ENCODE measurements around the gene MRPL37. TPM values are rescaled to one million over a fixed set of nuclear protein-coding genes. Genes with fewer than 3 reads are reported as not detected.
A peak's percentile ranks its signal among the peaks of the same experiment; 100 is the strongest.
"Not testable (repeated sequence)": the region's sequence is repeated elsewhere in the genome, so short reads cannot be mapped to it uniquely, and the experiment has no call there.

The MRPL37 gene
- total RNA-seq, 1 experiment from 2014 or later: 142 TPM

GRCh38 chr1:54199151-54199764, 709 bp upstream of the MRPL37 start:
- Histone ChIP-seq H3K4me3 (peak overlapping the region; percentile 88), H3K36me3 (peaks cover 15% of the 10 kb centered on the region), H3K9me3 (no peaks in the 10 kb centered on the region), H3K27me3 (no peaks in the 10 kb centered on the region)
- DNase-seq: no peak

- no peaks in the 10 kb centered on the region for H3K9me3 ChIP-seq
- H3K36me3 ChIP-seq: peaks cover 28% of the 10 kb centered on the region
- no peaks in the 10 kb centered on the region for H3K27me3 ChIP-seq
- no peak for DNase-seq
- H3K4me3 ChIP-seq: peak overlapping the region; percentile 88
These were observed 591 bp downstream of the MRPL37 start for GRCh38 chr1:54200519-54200997.

DNA sequence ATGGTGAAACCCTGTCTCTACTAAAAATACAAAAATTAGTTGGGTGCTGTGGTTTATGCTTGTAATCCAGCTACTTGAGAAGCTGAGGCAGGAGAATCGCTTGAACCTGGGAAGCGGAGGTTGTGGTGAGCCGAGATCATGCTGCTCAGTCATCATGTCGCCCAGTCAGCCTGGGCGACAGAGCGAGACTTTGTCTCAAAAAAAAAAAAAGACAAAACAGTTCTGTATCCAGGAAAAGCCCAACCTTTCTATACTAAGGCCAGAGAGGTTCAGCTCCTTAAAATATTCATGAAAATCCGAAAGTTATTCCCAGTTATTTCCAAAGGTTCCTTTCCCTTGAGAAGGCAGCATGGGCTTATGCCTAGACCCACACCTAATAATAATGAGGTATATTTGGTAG, 4.2 kb downstream of the MRPL37 start:
- no peak overlapping the region for H3K4me3 ChIP-seq
- no peak for DNase-seq
- H3K36me3 ChIP-seq: peaks cover 51% of the 10 kb centered on the region
- no peaks in the 10 kb centered on the region for H3K27me3 ChIP-seq
- no peaks in the 10 kb centered on the region for H3K9me3 ChIP-seq

- Histone ChIP-seq H3K27me3 (no peaks in the 10 kb centered on the region), H3K36me3 (peaks cover 73% of the 10 kb centered on the region), H3K9me3 (no peaks in the 10 kb centered on the region), H3K4me3 (no peak overlapping the region)
- no peak for DNase-seq
These were observed 7.3 kb downstream of the MRPL37 start for GRCh38 chr1:54207287-54207686.

DNA sequence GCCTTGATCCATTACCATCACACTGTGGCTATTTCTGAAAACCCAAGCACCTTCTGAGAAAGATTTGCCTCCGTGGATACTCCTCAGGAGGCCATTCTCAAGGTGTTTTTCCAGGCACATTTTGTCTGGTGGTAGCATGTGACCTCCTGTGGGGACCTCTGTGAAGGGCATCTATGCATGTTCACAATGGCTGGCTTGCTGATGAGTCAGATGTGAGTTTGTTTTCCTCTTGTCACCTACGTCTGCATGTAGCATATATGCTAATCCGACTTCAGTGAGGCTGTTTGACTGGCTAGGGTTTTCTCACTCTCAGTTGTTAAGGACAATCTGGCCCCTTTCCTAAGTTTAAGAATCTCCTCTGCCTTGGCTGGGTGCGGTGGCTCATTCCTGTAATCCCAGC, 7.9 kb downstream of the MRPL37 start:
- H3K4me3 ChIP-seq, H3K27me3 ChIP-seq, H3K9me3 ChIP-seq, DNase-seq: not testable (repeated sequence)
- peaks cover 73% of the 10 kb centered on the region for H3K36me3 ChIP-seq

DNA sequence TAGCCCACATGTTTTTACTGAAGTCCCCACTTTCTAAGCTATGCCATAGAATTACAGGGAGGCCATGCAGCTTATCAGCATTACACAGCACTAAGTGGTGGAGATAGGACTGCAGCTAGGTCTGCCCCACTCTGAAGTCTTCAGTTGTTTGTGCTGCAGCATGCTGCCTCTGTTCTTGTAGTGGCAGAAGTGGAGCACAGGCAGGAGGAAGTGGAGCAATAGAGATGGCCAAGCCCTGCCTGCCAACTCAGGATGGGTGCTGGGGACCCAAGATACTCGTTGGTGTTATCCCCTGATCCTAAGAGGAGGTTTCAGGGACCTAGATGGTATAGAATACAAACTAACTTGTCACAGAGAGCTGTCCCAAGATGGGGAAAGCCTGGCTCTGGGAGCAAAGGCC, 12.9 kb downstream of the MRPL37 start:
- no peak for DNase-seq
- Histone ChIP-seq H3K9me3 (no peaks in the 10 kb centered on the region), H3K4me3 (no peak overlapping the region), H3K36me3 (peaks cover 74% of the 10 kb centered on the region), H3K27me3 (no peaks in the 10 kb centered on the region)

- H3K4me3 ChIP-seq: no peak overlapping the region
- no peaks in the 10 kb centered on the region for H3K9me3 ChIP-seq
- no peak for DNase-seq
- H3K27me3 ChIP-seq: no peaks in the 10 kb centered on the region
- peaks cover 72% of the 10 kb centered on the region for H3K36me3 ChIP-seq
These were observed 15.6 kb downstream of the MRPL37 start for GRCh38 chr1:54215523-54215922.

DNA sequence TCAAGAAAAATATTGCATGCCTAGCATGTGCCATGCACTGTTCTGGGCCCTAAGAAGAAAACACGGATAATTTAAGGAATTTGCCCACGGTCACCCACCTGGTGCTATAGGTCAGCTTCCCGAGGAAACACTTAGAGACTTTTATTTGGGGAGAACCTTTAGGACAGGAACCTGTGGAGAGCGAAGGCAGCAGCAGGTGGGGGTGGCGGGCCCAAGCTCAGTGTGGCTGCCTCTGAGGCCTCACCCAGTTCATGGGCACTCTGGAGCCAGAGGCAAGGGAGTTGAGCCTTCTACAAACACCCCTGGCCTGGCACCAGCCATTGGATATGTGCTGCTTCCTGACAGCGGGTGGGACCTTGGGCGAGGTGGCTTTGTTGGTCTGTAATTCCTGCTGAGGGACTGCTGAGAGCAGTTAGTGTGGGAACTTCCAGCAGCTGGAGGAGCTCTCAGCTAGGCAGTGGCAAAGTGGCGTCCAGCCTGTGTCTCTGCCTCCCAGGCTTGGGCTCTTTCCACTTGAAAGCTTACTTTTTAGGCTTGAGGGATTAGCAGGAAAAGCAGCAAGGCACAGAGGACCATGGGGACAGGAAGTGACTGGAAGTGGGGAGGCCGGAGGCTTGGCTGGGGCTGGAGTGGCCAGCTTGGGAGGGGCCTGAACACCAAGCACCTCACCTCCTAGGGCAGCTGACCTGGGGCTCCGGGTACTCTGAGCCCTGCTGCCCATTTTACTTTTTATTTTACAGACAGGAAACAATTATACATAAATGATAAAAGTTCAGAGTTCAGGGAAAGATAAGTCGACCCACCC, 19.1 kb downstream of the MRPL37 start:
- no peak for DNase-seq
- Histone ChIP-seq H3K9me3 (no peaks in the 10 kb centered on the region), H3K36me3 (peaks cover 48% of the 10 kb centered on the region)

GRCh38 chr1:54219688-54220003, 19.7 kb downstream of the MRPL37 start:
- Histone ChIP-seq H3K36me3 (peaks cover 43% of the 10 kb centered on the region), H3K9me3 (no peaks in the 10 kb centered on the region), H3K4me3 (no peak overlapping the region), H3K27me3 (no peaks in the 10 kb centered on the region)
- DNase-seq: no peak

More for the DNA sequence above, 19.1 kb downstream of the MRPL37 start:
- Histone ChIP-seq H3K27me3 (no peaks in the 10 kb centered on the region), H3K4me3 (no peak overlapping the region)

DNA sequence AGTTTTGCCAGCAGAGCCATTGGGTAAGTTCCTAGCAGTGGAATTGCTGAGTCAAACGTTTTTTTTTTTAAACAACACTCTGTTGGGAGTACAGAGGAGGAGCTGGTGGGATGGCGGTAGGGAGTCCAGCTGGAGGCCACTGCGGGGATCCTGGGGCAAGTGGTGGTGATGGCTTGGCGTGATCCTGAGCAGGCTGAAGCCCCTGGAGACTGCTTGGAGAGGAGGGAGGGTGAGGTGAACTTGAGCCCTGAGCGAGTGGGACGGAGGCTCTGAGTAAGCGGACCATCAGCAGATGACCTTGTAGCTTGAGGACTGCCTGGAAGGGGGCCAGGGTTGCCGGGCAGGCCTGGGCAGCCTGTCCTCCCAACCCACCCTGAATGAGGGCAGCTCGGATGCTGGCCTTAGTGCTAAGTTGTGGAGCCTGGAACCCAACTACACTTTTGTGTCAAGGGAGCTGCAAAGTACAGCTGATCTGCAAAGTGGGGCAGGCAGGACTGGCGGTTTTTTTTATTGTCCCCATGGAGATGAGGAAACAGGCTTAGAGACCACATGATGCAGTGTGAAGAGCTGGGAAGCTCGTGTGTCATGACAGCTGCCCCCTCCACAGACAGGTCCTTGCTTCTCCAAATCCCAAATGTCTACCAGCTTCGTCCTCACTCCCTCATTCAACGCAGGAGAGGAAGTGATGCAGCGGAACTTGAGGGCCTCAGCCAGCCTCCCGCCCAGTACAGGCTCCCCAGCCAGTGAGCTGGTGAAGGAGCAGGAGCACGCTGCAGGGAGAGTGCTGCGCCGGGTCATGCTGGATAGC, 20.2 kb downstream of the MRPL37 start:
- Histone ChIP-seq H3K27me3 (no peaks in the 10 kb centered on the region), H3K4me3 (no peak overlapping the region), H3K36me3 (peaks cover 39% of the 10 kb centered on the region), H3K9me3 (no peaks in the 10 kb centered on the region)
- DNase-seq: no peak

DNA sequence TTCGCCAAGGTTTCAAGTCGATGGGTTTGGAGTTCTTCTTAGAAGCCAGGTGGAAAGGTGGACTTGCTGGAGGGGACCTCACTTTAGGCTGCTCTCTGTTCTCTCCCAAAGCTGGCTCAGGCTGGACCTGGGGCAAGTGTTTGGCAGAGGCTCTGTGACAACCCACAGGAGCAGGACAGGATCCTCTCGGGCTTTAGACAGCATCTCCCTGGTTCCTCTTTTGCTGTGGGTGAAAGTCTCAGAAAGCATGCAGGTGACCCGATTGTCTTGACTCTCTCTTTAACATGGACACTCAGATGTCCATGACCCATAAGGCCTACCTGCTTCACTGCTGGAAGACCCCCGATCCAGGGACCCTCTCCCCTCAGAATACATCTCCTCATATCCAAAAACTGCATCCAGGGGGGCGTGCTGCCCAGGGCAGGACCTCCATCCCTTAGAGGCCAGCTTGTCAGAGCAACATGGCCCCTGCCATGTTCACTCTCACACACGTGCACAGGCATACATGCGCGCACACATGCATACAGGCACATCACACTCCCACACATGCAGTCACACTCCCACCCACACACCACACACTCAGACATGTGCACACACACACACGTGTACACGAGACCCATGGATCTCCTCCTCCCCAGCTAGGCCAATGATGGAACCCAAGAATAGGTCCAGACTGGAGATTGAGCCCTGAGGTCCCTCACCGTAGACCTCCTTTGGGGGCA, 21.3 kb downstream of the MRPL37 start:
- no peaks in the 10 kb centered on the region for H3K27me3 ChIP-seq
- H3K4me3 ChIP-seq: no peak overlapping the region
- H3K9me3 ChIP-seq: no peaks in the 10 kb centered on the region
- no peak for DNase-seq
- peaks cover 31% of the 10 kb centered on the region for H3K36me3 ChIP-seq

GRCh38 chr1:54221867-54222484, 22.0 kb downstream of the MRPL37 start:
- Histone ChIP-seq H3K4me3 (no peak overlapping the region), H3K36me3 (peaks cover 25% of the 10 kb centered on the region), H3K9me3 (no peaks in the 10 kb centered on the region), H3K27me3 (no peaks in the 10 kb centered on the region)
- no peak for DNase-seq

GRCh38 chr1:54222711-54223110, 22.7 kb downstream of the MRPL37 start:
- Histone ChIP-seq H3K9me3 (no peaks in the 10 kb centered on the region), H3K27me3 (no peaks in the 10 kb centered on the region), H3K36me3 (peaks cover 18% of the 10 kb centered on the region), H3K4me3 (no peak overlapping the region)
- DNase-seq: no peak

GRCh38 chr1:54223441-54224202, 23.7 kb downstream of the MRPL37 start:
- DNase-seq: no peak
- Histone ChIP-seq H3K9me3 (no peaks in the 10 kb centered on the region), H3K36me3 (peaks cover 9% of the 10 kb centered on the region), H3K27me3 (no peaks in the 10 kb centered on the region), H3K4me3 (no peak overlapping the region)

- DNase-seq: no peak
- Histone ChIP-seq H3K27me3 (no peaks in the 10 kb centered on the region), H3K4me3 (no peak overlapping the region), H3K36me3 (peaks cover 4% of the 10 kb centered on the region), H3K9me3 (no peaks in the 10 kb centered on the region)
These were observed 24.3 kb downstream of the MRPL37 start for GRCh38 chr1:54224233-54224632.

- no peak for DNase-seq
- H3K4me3 ChIP-seq: no peak overlapping the region
- no peaks in the 10 kb centered on the region for H3K27me3 ChIP-seq
- no peaks in the 10 kb centered on the region for H3K9me3 ChIP-seq
- H3K36me3 ChIP-seq: peaks cover 4% of the 10 kb centered on the region
These were observed 25.4 kb downstream of the MRPL37 start for GRCh38 chr1:54225378-54225777.
